ENCODE results near the gene DNAH9.

DNA sequence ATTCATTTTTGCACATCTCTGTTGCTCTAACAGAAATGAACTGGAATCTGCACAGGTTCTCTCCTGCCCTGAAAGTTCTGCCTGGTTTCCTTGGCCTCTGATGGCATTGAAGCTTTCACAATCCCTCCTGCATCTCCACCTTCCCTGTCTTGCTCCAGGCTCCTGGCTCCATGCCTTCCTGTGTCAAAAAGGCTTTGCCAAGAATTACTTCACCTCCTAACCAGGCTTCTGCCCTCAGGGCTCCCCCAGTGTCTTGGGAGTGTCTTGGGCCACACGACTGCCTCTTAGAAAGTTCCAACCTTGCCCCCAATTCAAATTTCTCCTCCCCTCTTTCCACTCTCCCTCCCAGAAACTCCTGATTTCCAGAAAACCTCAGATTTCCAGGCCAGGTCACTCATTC lies 37.0 kb upstream of the DNAH9 start:
- TF ChIP-seq ZNF274 (IDR thresholded peaks at IDR 0.05; ENCODE audit: low read depth, low read length): no peak
- no peak for TF ChIP-seq YY1 (IDR thresholded peaks at IDR 0.05; ENCODE audit: insufficient read depth, insufficient read length)
- TF ChIP-seq SUZ12 (IDR thresholded peaks at IDR 0.05; ENCODE audit: extremely low read depth, insufficient read depth, insufficient read length): no peak
